GM18858 (cell line): ENCODE data around the gene TCF7L2.

Experiments
- ATAC-seq: cut with Tn5 transposase; IDR thresholded peaks from one replicate; pipeline ENCODE4 v1.9.1; 2021; ENCODE audit not compliant: unreplicated experiment

TCF7L2 gene

DNA sequence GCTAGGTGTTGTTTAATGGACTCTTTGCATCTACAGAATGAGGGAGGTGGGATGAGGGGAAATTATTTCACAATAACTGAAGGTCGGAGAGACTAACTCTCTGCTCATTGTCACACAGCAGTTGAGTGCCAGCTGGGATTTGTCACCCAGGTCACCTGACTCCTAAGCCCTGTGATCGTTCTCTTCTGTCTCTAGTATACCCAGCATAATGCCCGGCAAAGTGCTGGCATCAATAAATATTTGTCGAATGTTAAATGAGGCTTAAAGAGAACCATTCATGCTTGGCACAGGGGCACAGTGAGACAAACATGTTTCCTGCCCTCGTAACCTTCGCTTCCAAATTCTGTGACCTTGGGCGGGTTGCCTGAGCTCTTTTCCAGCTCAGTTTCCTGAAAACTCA lies 70.8 kb downstream of the TCF7L2 start:
- ATAC-seq = no peak

DNA sequence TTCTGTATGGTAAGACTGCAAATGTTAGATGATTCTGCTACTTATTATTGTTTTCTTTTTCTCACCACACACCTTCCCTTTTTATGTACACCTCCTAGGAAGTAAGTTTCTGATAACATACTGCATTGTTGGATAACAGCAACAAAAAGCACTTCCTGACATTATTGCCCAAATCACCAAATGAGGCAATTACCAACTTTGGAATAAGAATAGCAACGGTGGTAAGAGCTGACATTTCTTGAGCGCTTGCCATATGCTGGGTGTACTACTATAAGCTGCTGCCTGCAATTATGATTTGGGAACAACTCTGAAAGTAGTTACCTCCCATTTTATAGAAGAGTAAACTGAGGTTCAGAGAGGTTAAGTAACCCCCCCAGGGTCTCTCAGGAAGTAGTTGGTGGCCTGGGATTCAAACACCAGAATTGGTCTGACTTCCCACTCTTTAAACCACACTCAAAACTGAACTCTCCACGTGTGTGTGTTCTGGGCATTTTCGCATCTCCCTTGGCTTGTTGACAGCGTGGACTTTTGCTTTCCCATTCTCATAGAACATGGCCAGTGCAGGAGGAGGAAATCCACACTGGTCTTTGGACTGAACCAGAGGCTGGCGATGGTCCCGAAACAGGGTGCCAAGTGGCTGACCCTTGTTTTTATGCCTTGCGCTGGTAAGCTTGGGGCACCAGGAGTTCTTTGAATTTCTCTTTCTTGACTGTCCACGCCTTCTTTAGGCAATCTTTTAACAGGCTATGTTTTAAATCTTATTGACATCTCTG lies 71.4 kb downstream of the TCF7L2 start:
- ATAC-seq = no peak

DNA sequence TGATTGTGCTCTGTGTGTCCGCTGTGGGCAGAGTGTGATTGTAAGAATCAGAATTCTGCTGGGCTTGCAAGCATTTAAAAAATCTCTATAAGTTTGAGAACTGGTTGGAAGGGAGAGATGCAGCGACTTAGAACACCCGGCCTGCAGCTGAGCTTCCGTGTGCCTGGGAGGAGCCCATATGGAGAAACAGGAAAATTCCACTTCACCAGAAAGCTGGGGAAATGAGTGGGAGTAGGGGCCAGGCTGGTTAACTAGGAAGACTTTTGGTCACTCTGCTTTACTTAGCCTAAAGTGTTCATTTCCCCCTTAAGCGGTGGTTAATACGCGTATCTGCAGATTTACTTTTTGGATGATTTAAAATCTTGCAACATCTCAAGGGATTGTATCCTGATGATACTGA lies 72.2 kb downstream of the TCF7L2 start:
- no peak for ATAC-seq

DNA sequence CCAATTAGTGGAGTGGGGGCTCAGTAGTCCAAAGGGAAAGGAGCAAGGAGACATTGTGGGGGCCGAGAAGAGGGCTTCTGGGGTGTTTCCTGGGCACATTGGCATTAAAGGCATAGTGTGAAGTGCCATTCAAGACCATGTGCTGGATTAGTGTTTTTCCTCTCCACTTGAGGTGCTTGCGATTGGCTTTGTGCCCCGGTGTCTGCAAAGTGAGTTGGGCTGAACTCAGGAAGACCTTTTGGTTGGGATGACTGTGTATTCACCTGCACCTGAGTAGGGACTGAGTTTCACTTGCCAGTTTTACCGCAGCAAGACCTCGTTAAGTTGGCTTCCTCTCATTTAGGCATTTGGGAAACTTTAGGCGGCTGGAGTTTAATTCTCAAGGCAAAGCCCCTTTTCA lies 73.0 kb downstream of the TCF7L2 start:
- no peak for ATAC-seq

DNA sequence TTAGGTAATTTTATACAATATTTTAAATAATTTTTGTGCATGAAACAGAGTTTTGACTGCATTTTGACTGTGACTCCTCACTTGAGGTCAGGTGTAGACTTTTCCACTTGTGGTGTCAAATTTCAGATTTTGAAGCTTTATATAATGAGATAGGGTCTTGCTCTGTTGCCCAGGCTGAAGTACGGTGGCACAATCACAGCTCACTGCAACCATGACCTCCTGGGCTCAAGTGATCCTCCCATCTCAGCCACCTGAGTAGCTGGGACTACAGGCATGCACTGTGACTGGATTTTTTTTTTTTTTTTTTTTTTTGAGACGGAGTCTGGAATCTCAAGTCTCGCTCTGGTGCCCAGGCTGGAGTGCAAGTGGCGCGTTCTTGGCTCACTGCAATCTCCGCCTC lies 74.9 kb downstream of the TCF7L2 start:
- no peak for ATAC-seq

DNA sequence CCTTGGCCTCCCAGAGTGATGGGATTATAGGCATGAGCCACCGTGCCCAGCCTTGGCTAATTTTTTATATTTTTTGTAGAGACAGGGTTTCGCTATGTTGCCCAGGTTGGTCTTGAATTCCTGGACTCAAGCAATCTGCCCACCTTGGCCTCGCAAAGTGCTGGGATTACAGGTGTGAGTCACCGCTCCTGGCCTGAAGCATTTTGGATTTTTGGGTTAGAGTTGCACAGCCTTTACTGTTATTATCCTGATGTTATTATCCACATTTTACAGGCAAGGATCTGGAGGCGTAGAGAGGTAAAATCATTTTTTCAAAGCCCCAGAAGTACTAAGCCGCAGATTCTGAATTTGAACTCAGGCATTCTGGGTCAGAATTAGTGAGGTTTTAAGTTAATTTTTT lies 75.4 kb downstream of the TCF7L2 start:
- no peak for ATAC-seq

DNA sequence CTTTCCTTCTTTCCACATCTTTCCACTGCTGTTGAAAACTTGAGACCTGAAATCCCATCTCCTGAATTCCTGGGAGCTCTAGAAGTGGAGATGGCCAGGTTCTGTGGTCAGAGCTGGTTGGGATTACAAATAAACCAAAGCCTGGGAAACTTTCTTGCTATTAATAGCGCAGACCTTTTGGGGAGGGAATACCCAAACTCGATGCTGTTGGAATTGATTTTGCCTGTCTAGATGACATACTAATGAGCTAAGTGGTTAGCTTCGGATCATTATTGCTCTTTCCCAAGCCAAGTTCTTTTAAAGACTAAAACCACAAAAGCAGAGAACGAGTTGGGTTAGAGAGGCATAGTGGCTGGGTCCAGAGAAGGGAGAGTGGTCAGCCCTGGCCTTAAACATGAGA lies 76.6 kb downstream of the TCF7L2 start:
- no peak for ATAC-seq

DNA sequence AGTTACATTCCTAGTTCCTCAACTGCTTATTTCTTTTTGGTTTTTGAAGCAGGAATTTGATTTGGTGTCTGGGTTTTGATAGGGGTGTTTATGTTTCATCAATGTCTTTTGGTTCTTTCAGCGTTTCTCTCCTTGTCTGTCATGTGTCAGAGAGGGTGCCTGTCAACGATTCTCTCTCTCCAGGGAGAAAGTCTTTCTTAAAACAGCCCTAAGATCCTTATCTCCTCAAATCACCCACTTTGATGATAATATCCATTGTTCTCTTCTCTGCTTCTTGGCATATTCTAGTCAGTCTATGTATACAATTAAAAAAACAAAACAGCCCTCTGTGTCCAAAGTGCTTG lies 77.2 kb downstream of the TCF7L2 start:
- no peak for ATAC-seq

DNA sequence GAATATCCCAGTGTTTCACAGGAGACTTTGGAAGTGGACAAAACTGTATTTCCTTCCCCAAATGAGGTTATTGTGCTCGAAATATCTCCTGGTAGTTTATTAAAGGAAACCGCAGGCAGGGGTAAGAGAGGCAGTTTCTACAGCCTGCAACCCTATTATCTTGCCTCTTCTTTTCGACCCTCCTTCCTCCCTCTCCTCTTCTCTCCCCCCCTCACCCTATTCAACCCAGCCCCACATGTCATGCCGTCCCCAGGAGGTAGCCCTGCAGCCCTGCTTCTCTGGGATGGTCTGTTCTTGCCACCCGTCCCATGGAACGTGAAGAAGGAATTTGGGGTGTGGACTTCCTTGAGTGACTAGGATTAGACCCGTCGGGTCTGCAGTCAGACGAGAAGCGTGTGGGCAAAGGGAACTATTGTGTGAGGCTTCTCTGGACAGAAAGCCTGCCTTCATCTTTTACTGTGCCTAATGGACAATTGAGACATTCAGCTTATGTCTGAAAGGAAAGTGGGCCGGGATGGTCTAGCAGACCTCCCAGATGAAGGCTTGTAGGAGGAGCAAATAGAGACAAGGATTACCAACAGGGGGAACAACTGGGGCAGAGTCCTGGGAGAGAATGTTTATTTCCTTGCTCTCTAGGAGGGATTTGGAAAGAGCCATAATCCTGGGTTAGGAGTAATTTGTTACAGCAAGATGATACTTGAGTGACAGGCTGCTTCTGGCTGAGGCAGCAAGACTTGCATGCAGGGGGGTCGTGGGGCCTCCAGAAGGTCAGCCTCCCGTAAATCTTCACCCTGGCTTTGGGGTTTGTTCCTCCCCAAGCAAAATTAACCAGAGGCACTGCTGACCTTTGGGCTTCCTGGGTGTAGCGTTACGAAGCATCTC lies 77.8 kb downstream of the TCF7L2 start:
- ATAC-seq = no peak

DNA sequence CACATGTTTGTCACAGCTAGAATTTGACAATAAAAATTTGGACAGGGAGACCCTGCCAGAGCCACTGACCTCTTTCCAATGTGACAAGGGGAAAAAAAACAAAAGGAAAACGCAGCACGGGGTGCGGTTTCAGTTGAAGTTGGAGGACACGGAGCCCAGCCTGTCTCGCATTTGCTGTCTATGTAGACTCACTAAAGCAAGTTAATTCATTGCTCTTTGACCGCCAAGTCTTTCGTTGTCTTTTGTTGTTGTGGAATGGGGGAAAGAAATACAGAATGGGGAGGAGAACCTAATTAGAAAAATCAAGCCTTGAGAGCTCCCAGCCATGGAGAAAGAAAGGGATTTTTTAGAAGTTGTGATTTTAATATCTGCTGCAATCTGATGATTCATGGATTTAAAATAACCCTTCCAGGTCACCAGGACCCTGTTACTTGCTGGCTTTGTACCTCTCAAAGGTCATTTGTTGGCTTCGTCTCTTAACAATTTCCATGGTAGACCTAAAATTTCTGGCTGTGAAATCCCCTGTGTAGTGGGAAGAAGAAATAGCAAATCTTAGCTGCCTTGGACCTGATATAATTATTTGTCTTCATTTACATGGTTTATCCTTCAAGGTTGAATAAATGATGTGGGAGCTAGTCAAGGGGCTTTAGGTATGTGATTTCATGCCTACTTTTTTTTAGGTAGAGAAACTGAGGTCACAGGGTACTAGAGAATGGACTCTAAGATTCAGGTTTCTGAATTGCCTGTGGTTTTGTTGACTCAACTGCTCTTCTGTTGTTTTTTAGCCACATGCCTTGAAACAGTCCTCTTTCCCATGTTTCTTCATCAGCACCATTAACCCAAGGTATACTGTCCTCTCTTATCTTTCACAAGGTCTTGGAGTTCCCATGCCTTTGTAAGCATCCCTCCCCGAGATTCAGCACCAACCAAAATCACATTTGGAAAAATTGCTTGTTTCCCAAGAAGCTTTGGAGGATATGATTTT lies 78.7 kb downstream of the TCF7L2 start:
- no peak for ATAC-seq

DNA sequence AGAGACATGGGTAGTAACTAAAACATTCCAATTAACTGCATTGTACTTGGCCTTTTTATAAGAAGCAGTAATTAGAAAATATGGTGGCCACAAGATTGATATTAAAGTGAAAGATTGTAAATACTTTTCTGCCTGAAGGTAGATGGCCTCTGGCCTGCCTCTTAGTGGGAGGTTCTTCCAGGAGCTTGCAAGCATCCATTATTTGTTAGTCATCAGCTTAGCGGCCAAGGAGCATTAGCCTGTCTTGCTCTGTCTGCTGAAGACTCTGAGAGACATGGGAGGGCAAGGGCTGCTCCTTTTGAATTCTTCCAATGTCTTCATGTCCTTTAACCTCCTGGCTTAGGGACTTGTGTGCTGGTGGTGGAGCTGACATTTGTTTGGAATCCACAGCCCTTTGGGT lies 80.4 kb downstream of the TCF7L2 start:
- ATAC-seq = no peak

DNA sequence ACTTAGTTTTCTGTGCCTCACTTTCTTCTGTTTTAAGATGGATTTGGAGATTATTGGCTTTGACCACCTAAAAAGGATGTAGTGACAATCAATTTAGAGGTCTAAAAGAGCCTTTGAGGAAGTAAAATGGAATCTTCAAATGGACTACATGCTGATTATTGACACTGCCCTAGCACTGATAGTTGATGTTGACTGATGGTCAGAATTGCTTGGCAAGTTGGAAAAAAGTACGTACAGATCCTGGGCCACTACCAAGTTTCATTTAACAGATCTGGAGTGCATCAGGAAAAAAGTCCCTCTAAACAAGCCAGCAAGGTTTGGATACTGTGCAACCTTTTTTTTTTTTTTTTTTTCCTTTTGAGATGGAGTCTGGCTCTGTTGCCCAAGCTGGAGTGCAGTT lies 81.1 kb downstream of the TCF7L2 start:
- no peak for ATAC-seq

DNA sequence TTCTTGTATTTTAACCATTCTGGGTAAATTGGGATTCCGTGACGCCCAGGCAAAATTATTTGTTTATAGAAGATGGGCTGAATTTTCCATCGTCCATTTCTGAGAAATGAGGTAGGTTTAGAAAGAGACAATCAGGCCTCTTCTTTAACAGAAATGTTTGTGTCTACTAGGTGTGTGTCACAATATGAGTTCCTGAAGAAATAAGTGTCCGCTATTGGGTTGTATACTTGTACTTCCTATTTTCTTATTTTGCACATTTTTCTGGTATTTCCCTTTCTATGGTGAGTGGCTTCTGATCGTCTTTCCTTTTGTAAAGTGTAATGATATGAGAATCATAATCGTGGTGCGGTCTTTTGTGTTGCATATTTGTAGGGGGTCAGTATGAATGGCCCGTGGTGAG lies 83.9 kb downstream of the TCF7L2 start:
- ATAC-seq = no peak

DNA sequence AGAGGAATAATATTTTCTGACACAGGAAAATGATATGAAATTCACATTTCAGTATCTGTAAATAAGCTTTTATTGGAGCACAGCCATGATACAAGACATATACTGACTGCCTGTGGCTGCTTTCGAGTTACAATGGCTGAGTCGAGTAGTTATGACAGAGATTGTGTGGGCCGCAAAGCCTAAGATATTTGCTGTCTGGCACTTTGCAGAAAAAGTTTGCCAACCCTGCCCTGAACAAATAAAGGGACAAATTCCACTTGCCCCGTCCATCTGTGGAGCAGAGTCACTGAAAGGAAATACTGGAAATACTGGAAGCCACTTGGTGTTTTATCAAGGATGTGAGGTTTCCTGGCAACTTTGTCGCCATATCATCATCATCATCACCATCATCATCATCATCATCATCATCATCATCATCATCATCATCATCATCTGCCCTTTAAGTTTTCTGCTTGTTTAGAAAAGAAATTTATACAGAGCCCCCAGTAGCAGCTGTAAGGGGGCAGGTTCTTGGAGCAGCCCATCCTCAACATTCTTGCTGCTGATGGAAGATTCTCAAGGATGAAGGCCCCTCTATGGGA lies 85.8 kb downstream of the TCF7L2 start:
- no peak for ATAC-seq

DNA sequence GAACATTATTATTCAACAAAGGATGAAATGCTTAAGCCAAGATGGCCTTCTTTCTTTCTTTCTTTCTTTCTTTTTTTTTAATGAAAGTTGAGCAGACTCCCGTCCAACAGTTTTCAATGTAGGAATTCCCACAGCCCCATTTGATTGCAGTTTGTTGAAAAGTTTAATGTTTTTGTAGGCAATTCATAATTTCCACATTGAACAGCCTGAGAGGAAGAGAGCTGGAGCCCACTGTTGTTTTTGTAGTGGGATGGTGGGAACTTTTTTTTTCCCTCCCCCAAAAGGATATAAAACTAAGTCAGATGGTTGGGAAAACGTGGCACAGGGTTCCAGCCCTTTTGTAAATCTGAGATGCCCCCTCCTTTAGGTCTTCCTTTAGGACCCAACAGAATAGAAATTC lies 86.6 kb downstream of the TCF7L2 start:
- no peak for ATAC-seq

DNA sequence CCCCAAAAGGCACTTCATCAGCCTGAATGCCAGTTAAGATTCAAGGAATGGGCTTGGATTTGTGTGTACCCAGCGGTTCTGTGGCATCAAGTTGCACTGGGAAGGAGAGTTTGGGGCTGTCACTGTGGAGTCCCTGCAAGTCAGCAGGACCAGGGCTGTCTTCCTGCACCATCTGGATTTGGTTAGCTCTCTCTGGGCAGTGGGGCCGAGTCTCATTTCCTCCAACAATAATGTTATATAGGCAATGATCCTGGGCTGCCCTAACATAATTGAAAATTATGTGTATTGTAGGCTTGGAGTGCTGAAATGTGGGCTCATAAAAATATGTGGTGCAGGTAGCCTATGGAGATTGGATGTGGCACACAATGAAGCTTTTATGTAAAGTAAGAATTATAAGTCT lies 87.2 kb downstream of the TCF7L2 start:
- no peak for ATAC-seq

DNA sequence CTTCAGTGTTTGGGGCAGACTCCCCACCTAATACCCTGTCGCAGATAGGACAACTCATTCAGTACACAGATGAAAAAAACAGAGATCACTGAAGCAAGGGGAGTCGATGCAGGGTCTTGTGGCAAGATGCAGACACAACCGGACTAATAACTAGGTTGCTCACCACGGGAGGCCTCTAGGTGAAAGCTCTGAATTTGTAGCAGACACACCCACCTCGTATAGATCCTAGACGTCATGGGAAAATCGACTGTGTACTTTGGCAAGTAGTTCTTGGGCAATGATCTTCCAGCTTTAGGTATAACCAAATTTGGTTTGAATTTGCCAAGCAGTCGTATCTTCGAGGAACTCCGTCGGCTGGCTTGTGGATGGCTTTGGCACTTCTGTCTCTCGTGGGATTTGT lies 88.1 kb downstream of the TCF7L2 start:
- ATAC-seq = no peak

DNA sequence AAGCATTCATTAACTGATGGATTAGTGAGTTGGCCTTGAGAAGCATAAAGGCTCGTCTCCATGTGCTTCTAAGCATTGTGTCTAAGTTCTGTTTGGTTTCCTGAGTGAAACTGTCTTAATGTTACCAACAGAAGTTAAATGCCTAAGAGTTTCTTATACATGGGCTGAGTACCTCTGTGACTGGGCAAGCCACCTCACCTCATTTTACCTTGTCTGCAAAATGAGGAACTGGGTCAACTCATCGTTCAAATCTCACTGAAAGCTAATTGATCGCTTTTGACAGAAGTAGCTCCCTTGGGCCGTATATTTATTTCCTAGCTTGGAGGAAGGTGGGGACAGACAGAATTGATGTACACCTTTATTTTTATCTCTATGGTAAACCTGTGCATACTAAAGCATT lies 88.9 kb downstream of the TCF7L2 start:
- ATAC-seq = no peak

DNA sequence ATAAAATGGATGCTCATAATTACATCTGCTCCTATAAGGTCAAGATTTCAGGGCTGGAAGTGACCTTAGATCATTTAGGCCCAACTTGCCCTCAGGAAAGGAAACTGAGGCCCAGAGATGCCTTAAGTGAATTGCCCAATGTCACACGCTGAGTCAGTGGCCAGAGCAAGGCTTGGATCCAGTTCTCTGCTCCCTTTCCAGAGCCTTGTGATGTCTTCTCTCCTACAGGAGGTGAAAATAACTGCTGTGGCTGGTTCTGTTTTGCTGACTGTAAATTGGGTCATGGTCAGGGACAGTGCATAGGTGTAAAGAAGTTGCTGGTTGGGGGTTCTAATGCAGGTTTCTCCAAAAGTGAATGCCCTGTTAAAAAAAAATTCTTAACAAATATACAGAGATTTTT lies 91.3 kb downstream of the TCF7L2 start:
- ATAC-seq = no peak

DNA sequence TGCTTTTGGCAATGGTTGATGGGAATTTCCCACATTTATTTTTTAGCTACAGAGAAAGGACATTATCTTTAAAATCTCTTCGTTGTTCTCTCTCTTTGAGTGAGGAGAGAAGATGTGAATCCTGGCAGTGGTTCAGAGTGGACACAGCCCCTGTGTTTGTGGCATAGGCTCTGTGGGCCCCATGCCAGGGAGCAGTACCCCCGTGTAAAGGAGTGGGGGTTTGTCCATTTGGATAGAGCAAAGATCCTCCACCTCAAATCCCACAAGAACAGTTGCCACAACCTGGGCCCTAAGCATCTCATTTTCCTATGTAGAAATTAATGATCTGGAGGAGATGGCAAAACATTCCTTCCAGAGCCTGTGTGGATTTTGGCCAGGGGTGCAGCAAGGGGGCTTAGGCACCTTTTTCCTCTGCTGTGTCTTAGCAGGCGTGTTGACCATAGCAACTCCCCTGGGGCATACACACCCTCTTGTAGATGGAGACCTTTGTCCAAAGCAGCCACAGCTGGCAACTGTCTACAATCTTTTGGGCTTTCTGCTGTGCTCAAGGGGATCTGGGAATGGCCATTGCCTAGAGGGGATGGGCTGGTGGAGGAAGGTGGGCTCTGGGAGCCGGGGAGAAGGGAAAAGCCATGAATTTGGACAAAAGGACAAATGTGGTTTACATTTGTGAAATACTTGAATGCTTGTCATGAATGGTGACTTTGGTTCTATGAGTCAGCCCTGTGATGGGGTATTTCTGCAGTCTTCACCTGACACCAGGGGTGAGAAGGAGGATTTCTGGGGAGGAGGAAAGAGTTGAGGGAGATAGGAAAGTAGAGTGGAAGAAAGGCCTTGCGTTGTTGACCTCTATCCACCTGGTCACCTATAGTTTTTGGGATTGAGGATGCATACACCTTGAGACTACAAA lies 92.0 kb downstream of the TCF7L2 start:
- ATAC-seq = no peak
